ENCODE measurements around the gene PHACTR3.

PHACTR3 gene

DNA sequence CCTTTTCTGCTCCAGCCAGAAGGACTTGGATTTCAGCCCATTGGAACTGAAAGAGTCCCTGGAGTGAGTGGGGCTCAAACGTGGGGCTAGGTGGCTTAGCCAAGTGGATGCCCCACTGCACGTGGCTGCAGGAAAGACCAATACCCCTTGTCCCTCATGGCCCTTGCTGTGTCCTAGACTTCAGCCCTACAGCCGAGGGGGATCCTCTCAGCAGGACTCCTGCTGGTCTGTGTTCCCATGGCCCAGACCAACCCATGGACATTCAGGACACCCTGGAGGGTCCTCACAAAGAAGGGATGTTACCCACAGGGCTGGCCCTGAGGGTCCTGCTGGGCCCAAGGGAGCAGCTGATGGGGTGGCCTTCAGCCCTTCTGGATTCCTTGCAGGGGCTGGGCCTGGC is 30.0 kb upstream of the PHACTR3 start:
- no peak for DNase-seq (ENCODE audit: low read depth in 2 of 2)

GRCh38 chr20:59575216-59575615 is 29.1 kb upstream of the PHACTR3 start:
- DNase-seq (ENCODE audit: low read depth in 2 of 2) = no peak

DNA sequence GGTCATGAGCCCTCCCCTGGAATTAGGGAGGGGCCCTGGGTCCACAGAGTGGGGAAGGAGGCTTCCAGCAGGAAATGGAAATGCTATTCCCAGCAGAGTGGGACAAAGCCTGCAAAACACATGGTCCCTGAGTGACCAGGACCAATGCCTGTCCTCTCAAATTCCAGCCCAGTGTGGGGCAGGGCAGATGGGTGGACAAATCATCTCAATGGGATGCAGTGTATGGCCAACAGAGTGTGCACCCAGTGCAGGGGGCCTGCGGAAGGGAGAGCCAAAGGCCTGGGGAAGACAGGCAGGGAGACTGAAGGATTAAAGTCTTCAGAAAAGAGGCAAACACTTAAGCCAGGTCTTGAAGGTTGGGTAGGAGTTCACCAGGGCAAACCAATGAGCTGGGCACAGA is 28.7 kb upstream of the PHACTR3 start:
- DNase-seq (ENCODE audit: low read depth in 2 of 2) = no peak

GRCh38 chr20:59576216-59576953 is 28.0 kb upstream of the PHACTR3 start:
- DNase-seq (ENCODE audit: low read depth in 2 of 2) = no peak

DNA sequence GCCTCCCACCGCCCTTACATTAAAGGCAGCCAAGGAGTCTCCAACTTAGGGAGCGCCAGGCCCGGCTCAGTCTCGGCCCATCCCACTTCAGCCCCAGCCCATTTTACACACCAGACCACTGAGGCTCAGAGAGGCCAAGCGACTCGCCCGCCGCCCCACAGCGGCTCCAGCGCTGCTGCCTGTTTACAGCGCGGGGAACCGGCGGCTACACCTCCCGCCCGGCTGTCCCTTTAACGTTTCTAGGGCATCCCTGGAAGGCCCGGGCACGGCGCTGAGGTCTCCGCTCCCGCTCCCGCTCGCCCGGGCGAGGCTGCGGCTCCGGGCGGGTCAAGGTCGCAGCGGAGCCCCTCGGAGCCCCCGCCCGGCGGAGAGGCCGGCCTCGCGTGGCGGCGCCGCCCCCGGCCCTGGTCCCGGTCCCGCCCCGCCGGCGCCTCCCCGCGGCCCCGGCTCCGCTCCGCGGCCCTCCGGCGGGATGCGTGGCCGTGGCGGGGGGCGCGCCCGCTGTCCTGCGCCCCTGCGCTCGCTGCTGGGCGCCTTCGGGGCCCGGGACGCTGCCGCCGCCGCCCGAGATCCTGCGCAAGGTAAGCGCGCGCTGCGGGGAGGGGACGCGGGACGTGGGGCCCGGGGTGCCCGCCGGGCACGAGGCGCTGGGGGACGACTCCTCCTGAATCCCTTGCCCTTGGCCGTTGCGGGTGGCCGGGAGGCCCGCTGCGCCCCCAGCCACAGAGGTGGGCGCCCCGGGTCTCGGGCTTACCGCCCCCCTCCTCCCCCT is 27.1 kb upstream of the PHACTR3 start:
- no peak for DNase-seq (ENCODE audit: low read depth in 2 of 2)

GRCh38 chr20:59577809-59578435 is 26.4 kb upstream of the PHACTR3 start:
- DNase-seq (ENCODE audit: low read depth in 2 of 2) = no peak

GRCh38 chr20:59578436-59579403 is 25.6 kb upstream of the PHACTR3 start:
- DNase-seq (ENCODE audit: low read depth in 2 of 2) = no peak

GRCh38 chr20:59579404-59580145 is 24.8 kb upstream of the PHACTR3 start:
- no peak for DNase-seq (ENCODE audit: low read depth in 2 of 2)

DNA sequence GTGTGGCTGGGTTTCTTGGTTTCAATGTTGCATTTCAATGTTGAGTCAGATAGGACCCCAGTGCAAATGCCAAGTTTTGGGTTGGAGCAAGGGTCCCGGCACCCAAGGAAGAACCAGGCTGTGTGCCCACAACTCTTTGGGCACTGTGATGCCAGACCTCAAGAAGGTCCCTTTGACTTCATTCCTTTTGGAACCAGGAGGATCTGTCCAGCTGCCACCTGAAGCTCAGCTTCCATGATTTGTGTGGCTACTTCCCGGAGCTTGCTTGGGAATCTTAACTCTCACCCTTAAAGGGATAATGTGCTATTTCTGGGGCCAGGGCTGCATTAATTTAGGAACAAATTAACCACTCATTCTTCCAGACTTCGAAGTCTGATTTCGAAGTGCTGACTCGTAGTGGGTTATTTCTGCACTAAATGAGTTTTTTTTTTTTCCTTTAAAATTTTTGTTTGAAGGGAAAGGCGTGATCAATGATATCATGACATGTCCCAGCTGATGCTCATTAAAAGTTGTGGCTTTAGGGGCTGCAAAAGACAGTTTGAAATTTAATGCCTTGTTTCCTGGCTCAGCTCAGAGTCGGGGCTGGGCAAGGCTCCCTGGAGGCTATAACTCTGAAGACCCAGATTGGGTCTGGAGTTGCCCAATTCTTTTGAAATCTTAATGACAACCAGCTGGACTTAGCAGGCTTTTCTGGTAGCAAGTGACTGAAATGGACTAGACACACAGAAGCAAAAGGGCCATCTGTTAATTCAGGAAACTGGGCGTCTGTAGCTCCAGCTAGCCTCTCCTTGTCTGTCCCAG is 24.0 kb upstream of the PHACTR3 start:
- no peak for DNase-seq (ENCODE audit: low read depth in 2 of 2)

DNA sequence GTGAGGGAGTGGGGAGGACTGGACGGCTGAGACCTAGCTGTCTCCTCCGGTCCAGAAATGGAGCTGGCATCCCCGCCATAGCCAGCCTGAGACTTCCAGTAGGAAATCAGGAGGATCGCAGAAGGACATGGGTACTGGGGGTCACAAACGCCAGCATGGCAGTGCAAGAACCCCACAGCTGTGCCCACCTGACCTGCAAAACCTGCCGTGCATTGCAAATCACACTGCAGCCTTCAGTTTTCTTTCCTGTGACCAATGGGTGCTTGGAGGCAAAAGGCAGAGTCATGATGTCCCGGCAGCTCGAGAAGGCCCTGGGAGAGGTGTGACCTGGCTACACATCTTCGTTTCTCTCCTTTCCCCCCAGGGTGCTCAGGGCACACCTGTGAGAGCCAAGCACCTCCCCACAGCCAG is 23.3 kb upstream of the PHACTR3 start:
- DNase-seq (ENCODE audit: low read depth in 2 of 2) = no peak

DNA sequence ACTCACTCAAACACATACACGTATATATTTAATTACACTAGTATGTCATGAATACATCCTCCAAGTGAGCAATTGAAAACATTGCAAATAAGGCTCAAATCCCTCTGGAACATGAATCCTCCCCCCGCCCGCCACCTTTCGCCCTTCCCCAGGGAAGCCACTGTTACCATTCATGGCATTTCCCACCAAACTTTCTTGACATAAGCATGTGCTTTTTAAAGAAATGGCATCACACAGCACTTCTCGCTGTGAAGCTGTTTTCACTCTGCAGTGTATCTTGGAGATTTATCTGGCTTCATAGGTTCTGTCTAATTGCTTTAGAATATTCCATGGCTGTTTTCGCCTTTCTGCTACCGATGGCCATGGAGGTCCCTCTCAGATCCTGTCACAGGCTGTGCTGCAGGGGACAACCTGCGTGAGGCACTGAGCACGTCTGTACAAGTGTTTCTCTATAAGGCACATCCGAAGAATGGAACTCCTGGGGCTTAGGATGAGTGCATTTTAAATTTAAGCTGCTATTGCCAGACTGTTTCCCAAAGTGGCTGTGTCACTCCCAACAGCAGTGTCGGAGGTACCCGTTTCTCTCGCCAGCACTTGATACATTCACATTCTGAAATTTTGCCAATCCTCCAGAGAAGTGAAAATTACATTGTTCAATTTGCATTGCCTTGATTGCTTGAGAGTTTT is 22.2 kb upstream of the PHACTR3 start:
- no peak for DNase-seq (ENCODE audit: low read depth in 2 of 2)

GRCh38 chr20:59583428-59584277 is 20.7 kb upstream of the PHACTR3 start:
- DNase-seq (ENCODE audit: low read depth in 2 of 2) = no peak

- no peak for DNase-seq (ENCODE audit: low read depth in 2 of 2)
Measured at GRCh38 chr20:59584278-59584925, 19.9 kb upstream of the PHACTR3 start.

GRCh38 chr20:59585714-59586409 is 18.5 kb upstream of the PHACTR3 start:
- DNase-seq (ENCODE audit: low read depth in 2 of 2) = no peak

GRCh38 chr20:59586613-59587012 is 17.7 kb upstream of the PHACTR3 start:
- DNase-seq (ENCODE audit: low read depth in 2 of 2) = no peak

DNA sequence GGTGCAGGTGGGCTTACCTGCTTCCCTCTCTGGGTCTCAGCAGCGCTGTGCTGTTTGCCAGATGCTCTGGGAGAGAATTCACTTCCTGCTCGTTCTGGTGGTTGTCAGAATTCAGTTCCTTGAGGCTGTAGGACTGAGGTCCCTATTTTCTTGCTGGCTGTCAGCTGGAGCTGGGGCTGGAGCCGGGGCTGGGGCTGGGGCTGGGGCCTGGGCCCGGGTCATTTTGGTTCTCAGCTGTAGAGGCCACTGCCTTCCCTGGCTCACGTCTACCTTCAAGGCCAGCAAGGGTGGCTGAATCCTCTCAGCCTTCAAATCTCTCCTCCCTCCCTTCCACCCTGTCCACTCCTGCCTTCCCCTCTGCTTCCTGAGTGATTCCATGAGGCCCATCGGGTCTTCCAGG is 16.8 kb upstream of the PHACTR3 start:
- DNase-seq (ENCODE audit: low read depth in 2 of 2) = no peak

DNA sequence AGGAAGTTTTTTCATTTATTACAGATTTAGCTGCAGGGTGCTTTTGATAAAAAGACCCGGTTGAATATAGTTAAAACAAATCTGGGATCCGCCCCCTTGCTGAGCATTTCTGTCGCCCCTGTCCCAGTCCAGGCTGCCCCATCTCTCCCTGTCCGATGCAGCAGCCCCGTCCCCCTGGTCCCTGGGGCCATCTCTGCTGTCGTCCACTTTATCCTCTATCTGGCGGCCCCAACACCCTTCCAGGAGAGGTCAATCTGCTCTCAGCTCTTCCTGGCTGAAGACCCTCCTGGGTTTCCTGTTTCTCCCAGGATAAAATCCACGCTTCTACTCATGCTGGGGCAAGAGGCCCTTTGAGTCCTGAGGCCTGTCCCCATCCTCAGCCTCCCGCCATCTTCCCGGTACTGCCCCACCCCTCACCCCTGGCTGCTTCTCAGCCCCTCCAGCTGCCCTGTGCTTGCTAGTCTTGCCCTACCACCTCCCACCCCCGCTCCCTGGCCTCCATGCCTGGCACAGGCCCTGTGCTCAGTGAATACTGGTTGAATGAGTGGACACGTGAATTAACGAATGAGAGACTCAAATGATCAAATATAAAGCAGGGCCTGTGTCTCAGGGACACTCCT is 16.0 kb upstream of the PHACTR3 start:
- DNase-seq (ENCODE audit: low read depth in 2 of 2) = no peak
